Subcutaneous adipose tissue (tissue), 4 donors: ENCODE measurements around the gene GLIS1. TPM values are rescaled to one million over a fixed set of nuclear protein-coding genes. Genes with fewer than 3 reads are reported as not detected.

Experiments used
- total RNA-seq, 4 donors: library from RNA; depleted of rRNA; stranded (reverse); fragments of >200 nt; gene quantifications; one replicate each; pipeline ENCODE4 v1.1.0, GENCODE V29; 2016
- TF ChIP-seq, protein P1 (sequence below): fragments of 450-650 bp; IDR thresholded peaks from one replicate; pipeline ENCODE4 v1.5.1; 2016; ENCODE audit warnings: low read depth, mild to moderate bottlenecking, control low read depth, antibody characterized with exemption, moderate library complexity

GLIS1 gene
- total RNA-seq, 4 donors from 2014 or later, result 0.17 to 3.6 TPM; not detected in 2

GRCh38 chr1:53633073-53633704 lies 105.8 kb downstream of the GLIS1 start:
- TF ChIP-seq, protein P1, sequence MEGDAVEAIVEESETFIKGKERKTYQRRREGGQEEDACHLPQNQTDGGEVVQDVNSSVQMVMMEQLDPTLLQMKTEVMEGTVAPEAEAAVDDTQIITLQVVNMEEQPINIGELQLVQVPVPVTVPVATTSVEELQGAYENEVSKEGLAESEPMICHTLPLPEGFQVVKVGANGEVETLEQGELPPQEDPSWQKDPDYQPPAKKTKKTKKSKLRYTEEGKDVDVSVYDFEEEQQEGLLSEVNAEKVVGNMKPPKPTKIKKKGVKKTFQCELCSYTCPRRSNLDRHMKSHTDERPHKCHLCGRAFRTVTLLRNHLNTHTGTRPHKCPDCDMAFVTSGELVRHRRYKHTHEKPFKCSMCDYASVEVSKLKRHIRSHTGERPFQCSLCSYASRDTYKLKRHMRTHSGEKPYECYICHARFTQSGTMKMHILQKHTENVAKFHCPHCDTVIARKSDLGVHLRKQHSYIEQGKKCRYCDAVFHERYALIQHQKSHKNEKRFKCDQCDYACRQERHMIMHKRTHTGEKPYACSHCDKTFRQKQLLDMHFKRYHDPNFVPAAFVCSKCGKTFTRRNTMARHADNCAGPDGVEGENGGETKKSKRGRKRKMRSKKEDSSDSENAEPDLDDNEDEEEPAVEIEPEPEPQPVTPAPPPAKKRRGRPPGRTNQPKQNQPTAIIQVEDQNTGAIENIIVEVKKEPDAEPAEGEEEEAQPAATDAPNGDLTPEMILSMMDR, result no peak

DNA sequence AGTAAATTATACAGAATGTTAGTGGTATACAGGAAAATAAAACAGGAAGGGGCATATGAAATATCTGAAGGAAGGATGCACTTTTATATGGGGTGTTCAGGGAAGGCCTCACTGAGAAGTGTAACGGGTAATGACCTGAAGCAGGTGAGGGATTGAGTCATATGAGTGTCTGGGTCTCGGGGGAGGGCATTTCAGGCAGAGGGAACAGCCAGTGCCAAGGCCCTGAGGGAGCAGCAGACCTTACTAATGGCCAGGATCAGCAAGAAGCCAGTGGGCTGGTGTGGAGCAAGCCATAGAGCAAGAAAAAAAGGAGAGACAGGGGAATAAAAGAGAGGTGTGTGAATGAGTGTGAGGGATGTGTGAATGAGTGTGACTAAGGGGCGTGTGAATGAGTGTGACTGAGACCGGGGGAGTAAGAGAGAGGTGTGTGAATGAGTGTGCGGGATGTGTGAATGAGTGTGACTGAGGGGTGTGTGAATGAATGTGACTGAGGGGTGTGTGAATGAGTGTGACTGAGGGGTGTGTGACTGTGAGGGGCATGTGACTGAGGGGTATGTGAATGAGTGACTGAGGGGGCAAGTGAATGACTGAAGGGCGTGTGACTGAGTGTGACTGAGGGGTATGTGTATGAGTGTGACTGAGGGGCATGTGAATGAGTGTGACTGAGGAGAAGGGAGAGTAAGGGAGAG lies 107.2 kb downstream of the GLIS1 start:
- TF ChIP-seq, protein P1, result no peak

DNA sequence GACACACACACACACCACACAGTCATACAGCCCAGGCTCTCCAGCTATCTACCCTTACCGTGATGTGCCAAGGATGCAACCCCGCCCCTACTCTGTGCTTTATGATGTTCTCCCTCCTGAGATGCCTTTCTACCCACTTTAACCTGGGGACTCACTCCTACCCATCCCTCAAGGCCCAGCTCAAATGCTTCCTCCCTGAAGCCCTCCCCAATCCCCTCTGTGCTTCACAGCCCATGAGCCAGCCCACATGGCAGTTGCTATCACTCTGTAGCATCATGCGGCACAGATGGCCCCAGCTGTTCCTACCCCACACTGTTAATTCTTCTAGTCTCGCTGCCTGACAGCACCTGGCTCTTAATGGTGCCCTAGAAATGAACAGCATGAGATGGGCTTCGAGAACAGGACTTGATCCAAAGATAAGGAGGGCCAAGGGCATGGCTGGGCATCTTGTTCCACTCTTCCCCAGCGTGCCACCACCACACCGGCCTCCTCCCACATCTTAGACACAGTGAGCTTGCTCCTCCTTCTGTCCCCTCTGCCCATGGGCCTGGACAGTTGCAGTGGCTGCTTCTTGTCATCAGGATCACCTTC lies 109.8 kb downstream of the GLIS1 start:
- TF ChIP-seq, protein P1, result no peak

DNA sequence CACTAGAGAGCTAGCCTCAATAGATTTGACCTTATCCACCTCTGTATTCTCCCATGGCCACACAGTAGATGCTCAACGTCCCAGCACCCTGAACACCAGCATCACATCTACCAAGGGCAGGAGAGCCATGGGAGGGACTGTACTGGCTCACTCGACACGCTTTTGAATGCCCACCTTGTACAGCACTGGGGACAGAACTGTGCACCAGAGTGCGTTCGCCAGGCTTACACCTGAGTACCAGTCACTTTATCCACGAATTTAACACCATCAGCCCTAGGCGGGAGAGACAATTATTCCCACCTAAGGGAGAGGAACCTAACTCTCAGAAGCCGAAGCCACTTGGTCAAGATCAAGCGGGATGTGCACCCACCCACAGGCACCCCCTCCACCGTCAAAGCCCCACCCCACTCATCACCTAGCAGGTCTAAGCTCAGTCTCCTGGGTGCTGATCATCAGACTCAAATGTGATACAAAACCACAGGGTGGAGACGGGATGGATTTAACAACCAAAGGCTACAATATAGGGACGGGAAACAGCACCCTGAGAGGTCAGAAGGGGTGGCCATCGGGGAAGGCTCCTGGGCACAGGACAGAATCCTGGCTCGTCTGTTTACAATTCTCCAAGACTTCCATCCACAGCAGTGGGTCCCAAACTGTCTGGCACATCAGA lies 110.5 kb downstream of the GLIS1 start:
- TF ChIP-seq, protein P1, result no peak

- TF ChIP-seq, protein P1, result no peak
Observed at GRCh38 chr1:53627666-53628065, 111.3 kb downstream of the GLIS1 start.

- TF ChIP-seq, protein P1, result no peak
Observed at GRCh38 chr1:53627031-53627430, 111.9 kb downstream of the GLIS1 start.

DNA sequence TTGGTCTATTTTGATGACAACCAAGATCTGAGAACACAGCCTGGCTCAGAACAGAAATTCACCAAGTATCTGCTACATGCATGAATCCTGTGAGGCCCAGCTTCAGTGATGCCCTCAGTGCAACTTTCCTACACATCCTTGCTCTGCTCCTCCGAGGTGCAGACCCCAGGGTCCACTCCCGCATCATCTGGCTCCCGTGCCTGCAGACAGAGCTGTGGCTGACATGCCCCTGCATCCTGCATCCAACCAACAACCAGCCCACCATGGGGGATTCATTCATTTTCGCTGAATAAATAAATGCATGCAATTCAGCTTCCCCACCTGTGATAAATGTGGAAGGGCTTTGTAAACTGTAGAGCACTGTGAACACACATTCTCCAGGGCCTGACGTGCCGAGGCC lies 112.3 kb downstream of the GLIS1 start:
- TF ChIP-seq, protein P1, result no peak
